GM18505 (cell line): ENCODE measurements around the gene CTAG1B.
"Not testable (repeated sequence)": the region's sequence is repeated elsewhere in the genome, so short reads cannot be mapped to it uniquely, and the experiment has no call there.

ENCODE experiments used
- ATAC-seq: cut with Tn5 transposase; IDR thresholded peaks from one replicate; pipeline ENCODE4 v1.9.1; 2021; ENCODE audit not compliant: unreplicated experiment

Gene CTAG1B

GRCh38 chrX:154570361-154570760 is 48.7 kb downstream of the CTAG1B start:
- ATAC-seq = not testable (repeated sequence)
